ENCODE results near the gene GRIN1.
"Not testable (repeated sequence)": the region's sequence is repeated elsewhere in the genome, so short reads cannot be mapped to it uniquely, and the experiment has no call there.

DNA sequence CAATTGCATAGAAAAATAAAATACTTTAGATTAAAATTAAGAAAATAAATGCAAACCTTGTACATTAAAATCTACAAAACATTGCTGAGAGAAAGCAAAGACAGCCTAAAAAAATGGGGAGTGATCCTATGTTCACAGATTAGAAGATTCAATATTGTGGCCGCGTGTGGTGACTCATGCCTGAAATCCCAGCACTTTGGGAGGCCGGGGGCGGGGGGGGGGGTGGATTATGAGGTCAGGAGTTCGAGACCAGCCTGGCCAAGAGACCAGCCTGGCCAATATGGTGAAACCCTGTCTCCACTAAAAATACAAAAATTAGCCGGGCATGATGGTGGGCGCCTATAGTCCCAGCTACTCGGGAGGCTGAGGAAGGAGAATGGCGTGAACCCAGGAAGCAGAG is 3.8 kb upstream of the GRIN1 start:
- TF ChIP-seq, protein P1, sequence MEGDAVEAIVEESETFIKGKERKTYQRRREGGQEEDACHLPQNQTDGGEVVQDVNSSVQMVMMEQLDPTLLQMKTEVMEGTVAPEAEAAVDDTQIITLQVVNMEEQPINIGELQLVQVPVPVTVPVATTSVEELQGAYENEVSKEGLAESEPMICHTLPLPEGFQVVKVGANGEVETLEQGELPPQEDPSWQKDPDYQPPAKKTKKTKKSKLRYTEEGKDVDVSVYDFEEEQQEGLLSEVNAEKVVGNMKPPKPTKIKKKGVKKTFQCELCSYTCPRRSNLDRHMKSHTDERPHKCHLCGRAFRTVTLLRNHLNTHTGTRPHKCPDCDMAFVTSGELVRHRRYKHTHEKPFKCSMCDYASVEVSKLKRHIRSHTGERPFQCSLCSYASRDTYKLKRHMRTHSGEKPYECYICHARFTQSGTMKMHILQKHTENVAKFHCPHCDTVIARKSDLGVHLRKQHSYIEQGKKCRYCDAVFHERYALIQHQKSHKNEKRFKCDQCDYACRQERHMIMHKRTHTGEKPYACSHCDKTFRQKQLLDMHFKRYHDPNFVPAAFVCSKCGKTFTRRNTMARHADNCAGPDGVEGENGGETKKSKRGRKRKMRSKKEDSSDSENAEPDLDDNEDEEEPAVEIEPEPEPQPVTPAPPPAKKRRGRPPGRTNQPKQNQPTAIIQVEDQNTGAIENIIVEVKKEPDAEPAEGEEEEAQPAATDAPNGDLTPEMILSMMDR (conservative IDR thresholded peaks at IDR 0.05; ENCODE audit: low read depth, low read length) = not testable (repeated sequence)
- TF ChIP-seq EZH2 (IDR thresholded peaks at IDR 0.05; ENCODE audit: borderline replicate concordance, low read depth, low read length, poor library complexity, severe bottlenecking) = not testable (repeated sequence)

Data from A673 (cell line).